GM19463 (cell line): Measurements from ENCODE around the gene INSM1.
A peak's percentile ranks its signal among the peaks of the same experiment; 100 is the strongest.
"Not testable (repeated sequence)": the region's sequence is repeated elsewhere in the genome, so short reads cannot be mapped to it uniquely, and the experiment has no call there.

Source experiments
- ATAC-seq: cut with Tn5 transposase; IDR thresholded peaks from one replicate; pipeline ENCODE4 v1.9.1; 2021; ENCODE audit warnings: mild to moderate bottlenecking, moderate library complexity; ENCODE audit not compliant: unreplicated experiment

INSM1 gene

DNA sequence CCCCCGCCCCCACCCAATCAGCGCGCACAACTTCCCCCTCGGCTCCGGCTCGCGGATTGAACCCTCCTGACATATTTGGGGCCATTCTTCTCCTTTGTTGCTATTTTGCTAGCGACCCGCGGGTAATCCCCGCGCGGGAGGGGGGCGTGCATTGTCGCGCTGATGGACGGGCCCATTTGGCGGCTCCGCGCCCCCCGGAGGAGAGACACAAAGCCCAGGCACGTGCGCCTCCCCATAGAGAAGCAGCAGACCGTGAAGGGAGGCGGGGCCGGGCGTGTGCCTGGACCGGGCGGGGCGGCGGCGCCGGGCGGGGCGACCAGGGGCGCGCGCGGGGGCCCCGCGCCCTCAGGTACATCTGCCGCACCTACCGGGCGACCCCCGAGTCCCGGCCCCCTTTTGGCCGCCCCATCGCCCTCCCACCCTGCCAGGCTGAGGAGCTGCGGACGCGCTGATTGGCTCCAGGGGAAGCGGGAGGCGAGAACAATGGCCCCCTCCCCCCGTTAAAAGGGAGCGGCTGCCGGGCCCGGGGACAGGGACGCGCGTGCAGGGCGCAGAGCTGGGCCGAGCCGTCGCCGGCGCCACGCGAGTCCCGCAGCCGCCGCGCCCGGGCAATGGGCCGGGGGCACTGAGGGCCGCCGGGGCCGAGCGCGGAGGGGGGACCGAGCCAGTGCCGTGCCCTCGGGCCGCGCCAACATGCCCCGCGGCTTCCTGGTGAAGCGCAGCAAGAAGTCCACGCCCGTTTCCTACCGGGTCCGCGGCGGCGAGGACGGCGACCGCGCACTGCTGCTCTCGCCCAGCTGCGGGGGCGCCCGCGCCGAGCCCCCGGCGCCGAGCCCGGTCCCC, at the start of gene INSM1:
INSM1 (plus strand) TSS at position 530 of the 843 bp plus-strand sequence; CDS start at position 694, 164 bp downstream.
- ATAC-seq, result no peak

- no peak for ATAC-seq
Measured at GRCh38 chr20:20318365-20319161, 49.3 kb upstream of the INSM1 start.

DNA sequence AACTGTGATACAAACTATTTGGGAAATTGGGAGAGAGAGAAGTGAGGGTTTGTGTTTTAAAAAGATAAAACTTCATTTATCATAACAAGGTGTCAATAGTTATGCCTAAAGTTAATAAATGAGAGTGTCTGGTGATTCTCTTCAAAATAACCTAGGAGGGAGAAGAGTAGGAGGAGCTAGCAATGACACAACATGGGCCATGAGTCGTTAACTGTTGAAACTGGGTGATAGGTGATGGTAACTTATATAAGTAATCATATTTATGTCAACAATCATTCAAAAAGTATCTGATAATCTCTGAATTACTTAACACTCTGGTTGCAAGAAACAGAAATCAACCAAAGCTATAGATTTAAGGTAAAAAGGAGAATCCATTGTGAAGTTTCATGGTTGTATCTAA, 46.8 kb upstream of the INSM1 start:
- no peak for ATAC-seq

DNA sequence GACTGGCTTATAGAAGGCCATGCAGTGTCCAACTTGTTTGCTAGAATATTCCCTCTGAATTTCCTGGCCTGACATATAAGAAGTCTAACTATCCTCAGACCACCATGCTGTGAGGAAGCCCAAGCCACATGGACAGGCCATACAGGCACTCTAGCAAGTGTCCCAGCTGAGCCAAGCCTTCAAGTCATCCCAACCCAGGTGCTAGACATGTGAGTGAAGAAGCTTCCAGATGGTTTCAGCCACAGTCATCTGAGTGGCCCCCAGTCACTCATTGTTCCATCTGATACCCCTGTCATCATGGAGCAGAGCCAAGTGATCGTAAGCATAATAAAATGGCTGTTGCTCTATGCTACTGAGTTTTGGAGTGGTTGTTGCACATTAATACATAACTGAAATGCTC, 46.0 kb upstream of the INSM1 start:
- ATAC-seq, result no peak

DNA sequence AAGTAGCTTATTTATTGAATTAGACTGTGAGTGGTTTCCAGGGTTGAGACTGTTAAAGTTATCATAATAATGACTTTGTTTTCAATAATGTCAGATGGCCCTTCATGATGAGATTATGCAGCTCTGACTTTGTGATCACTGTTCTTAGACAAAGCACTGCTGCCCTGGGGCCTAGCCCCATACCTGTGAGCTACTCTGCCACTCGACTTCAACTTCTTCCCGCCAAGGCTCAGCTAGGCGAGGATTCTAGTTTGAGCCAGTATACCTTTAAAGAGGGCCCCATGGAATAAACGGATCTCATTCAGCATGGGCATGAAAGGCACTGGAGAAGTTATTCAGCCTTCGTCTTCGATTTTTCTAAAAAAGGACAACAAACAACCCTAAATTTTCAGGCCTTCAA, 45.0 kb upstream of the INSM1 start:
- no peak for ATAC-seq

GRCh38 chr20:20327746-20328145, 40.2 kb upstream of the INSM1 start:
- no peak for ATAC-seq

GRCh38 chr20:20329564-20329963, 38.3 kb upstream of the INSM1 start:
- ATAC-seq, result no peak

- ATAC-seq, result no peak
Measured at GRCh38 chr20:20331156-20331555, 36.7 kb upstream of the INSM1 start.

GRCh38 chr20:20331817-20332216, 36.1 kb upstream of the INSM1 start:
- ATAC-seq, result no peak

- ATAC-seq, result no peak
Measured at GRCh38 chr20:20333866-20334265, 34.0 kb upstream of the INSM1 start.

DNA sequence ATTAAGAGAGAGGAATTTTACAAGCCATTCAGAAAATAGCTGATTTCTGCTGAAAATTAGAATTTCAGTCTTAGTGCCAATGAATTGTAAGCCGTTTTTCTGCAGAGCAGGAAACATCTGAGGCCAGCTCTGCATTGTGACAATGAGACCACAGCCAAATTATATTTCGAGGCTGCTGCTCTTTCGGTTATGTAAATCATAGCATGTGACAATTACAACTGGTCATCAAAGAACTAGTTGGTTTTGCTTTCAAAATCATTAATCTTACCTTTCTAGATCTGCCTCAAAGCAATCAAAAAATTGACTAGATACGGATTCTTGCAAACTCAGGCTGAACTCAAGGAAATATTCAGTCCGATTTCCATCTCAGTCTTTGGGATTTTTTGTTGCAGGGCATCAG, 33.4 kb upstream of the INSM1 start:
- ATAC-seq, result peak; percentile 95

- no peak for ATAC-seq
Measured at GRCh38 chr20:20338133-20338730, 29.7 kb upstream of the INSM1 start.

GRCh38 chr20:20340443-20340842, 27.5 kb upstream of the INSM1 start:
- no peak for ATAC-seq

- no peak for ATAC-seq
Measured at GRCh38 chr20:20341371-20341770, 26.5 kb upstream of the INSM1 start.

GRCh38 chr20:20342066-20342465, 25.8 kb upstream of the INSM1 start:
- no peak for ATAC-seq

- ATAC-seq, result no peak
Measured at GRCh38 chr20:20343932-20344331, 24.0 kb upstream of the INSM1 start.

DNA sequence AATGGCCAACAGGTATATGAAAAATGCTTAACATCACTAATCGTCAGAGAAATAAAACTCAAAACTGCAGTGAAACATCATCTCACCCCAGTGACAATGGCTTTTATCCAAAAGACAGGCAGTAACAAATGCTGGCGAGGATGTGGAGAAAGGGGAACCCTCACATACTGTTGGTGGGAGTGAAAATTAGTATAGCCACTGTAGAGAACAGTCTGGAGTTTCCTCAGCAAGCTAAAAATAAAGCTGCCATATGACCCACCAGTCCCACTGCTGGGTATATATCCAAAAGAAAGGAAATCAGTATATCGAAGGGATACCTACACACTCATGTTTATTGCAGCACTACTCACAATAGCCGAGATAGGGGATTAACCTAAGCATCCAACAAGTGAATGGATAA, 23.4 kb upstream of the INSM1 start:
- no peak for ATAC-seq

- no peak for ATAC-seq
Measured at GRCh38 chr20:20353576-20353975, 14.3 kb upstream of the INSM1 start.

GRCh38 chr20:20355503-20355902, 12.4 kb upstream of the INSM1 start:
- not testable (repeated sequence) for ATAC-seq

DNA sequence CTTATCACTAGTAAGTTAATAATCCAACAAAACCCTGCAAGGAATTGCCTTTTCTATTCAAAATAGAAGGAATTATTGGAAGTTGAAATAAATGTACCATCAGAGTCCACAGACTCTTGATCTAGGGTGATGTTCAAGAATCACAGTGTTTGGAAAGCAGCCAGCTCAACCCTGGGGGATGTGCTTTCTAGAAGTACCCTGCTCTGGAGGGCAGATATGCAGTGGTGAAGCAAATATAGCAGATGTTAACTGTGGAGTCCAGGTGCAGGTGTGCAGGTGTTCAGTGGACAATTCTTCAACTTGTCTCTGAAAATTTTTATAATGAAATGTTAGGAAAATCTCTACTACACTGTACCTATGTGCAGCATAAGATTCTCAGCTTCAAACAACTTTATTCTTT, 9.1 kb upstream of the INSM1 start:
- no peak for ATAC-seq

DNA sequence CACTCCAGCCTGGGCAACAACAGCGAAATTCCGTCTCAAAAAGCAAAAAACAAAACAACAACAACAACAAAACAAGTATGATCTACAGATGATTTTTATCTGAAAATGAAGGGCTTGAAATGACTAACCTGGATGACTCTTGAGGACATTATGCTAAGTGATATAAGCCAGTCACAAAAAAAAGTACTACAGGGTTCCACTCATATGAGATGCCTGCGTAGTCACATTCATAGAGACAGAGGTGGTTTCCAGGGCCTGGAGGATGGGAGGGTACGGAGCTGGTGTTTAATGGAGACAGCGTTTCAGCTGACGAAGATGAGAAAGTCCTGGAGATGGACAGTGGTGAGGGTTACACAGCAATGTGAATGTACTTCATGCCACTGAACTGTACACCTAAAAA, 8.3 kb upstream of the INSM1 start:
- no peak for ATAC-seq

- ATAC-seq, result peak; percentile 75
Measured at GRCh38 chr20:20360464-20360863, 7.4 kb upstream of the INSM1 start.
